Bone marrow (tissue), 2 donors: Measurements from ENCODE around the gene FARS2.
"Not testable (repeated sequence)": the region's sequence is repeated elsewhere in the genome, so short reads cannot be mapped to it uniquely, and the experiment has no call there.

Experiments
- DNase-seq, 2 donors: peaks; one replicate each; lab custom pipeline; 2025; lab: John Stamatoyannopoulos, UW

The FARS2 gene

GRCh38 chr6:5540370-5540769 lies 279.1 kb downstream of the FARS2 start:
- no peak for DNase-seq

- DNase-seq, result no peak
These were observed 279.7 kb downstream of the FARS2 start for GRCh38 chr6:5541025-5541424.

GRCh38 chr6:5541751-5542432 lies 280.6 kb downstream of the FARS2 start:
- no peak for DNase-seq

GRCh38 chr6:5547556-5547955 lies 286.2 kb downstream of the FARS2 start:
- no peak for DNase-seq

- DNase-seq, result no peak
These were observed 289.3 kb downstream of the FARS2 start for GRCh38 chr6:5550631-5551030.

- no peak for DNase-seq
These were observed 290.9 kb downstream of the FARS2 start for GRCh38 chr6:5552243-5552642.

- no peak for DNase-seq
These were observed 292.5 kb downstream of the FARS2 start for GRCh38 chr6:5553767-5554166.

- no peak for DNase-seq
These were observed 292.9 kb downstream of the FARS2 start for GRCh38 chr6:5554226-5554625.

- DNase-seq, result no peak
These were observed 294.7 kb downstream of the FARS2 start for GRCh38 chr6:5556011-5556410.

- no peak for DNase-seq
These were observed 296.2 kb downstream of the FARS2 start for GRCh38 chr6:5557506-5557905.

- DNase-seq, result no peak
These were observed 298.3 kb downstream of the FARS2 start for GRCh38 chr6:5559651-5560050.

GRCh38 chr6:5562277-5562676 lies 301.0 kb downstream of the FARS2 start:
- no peak for DNase-seq

GRCh38 chr6:5563086-5563485 lies 301.8 kb downstream of the FARS2 start:
- no peak for DNase-seq

- not testable (repeated sequence) for DNase-seq
These were observed 303.4 kb downstream of the FARS2 start for GRCh38 chr6:5564746-5565145.

GRCh38 chr6:5565971-5566370 lies 304.7 kb downstream of the FARS2 start:
- no peak for DNase-seq

- DNase-seq, result no peak
These were observed 305.4 kb downstream of the FARS2 start for GRCh38 chr6:5566718-5567117.

- DNase-seq, result no peak
These were observed 306.0 kb downstream of the FARS2 start for GRCh38 chr6:5567352-5567751.

GRCh38 chr6:5567890-5568289 lies 306.6 kb downstream of the FARS2 start:
- DNase-seq, result no peak

- DNase-seq, result no peak
These were observed 308.2 kb downstream of the FARS2 start for GRCh38 chr6:5569491-5569890.

- DNase-seq, result no peak
These were observed 309.3 kb downstream of the FARS2 start for GRCh38 chr6:5570641-5571040.

- DNase-seq, result no peak
These were observed 319.6 kb downstream of the FARS2 start for GRCh38 chr6:5580736-5581581.

- DNase-seq, result no peak
These were observed 321.4 kb downstream of the FARS2 start for GRCh38 chr6:5582762-5583161.

GRCh38 chr6:5583528-5583927 lies 322.2 kb downstream of the FARS2 start:
- DNase-seq, result no peak

- no peak for DNase-seq
These were observed 322.8 kb downstream of the FARS2 start for GRCh38 chr6:5584078-5584482.
